ENCODE results near the gene ARF3. TPM values are rescaled to one million over a fixed set of nuclear protein-coding genes. Genes with fewer than 3 reads are reported as not detected.

The ARF3 gene
- total RNA-seq, 1 experiment from 2014 or later: 263 TPM

DNA sequence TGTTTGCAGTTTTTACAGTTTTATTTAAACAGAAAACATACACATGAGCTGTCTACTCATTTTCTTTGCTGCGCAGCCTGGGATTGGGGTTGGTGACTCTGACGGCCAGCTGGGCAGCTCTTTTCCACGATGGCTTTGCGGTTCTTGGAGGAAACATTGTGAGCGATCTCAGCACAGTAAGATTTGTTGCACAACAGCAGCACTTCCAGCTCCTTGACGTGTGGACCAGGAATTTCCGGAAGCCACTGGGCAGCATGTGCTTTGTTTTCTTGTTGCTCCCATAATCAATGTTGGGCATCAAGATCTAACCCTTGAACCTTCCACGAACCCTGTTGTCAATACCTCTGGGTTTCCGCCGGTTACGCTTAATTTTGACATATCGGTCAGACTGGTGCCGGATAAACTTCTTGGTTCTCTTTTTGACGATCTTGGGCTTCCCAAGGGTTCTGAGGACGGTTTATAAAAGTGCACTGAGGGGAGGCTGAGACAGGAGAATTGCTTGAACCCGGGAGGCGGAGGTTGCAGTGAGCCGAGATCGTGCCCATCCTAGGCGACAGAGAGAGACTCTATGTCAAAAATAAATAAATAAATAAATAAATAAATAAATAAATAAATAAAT is 53.8 kb downstream of the ARF3 start:
- H3K4me2 ChIP-seq (ENCODE audit: insufficient read depth, insufficient read length, low read length): no peak overlapping the region
- no peak overlapping the region for H3K4me3 Mint-ChIP-seq

More for the DNA sequence above, 53.8 kb downstream of the ARF3 start:
- no CpG with 5 or more reads among the region's 20 CpGs for WGBS (ENCODE audit: extremely low coverage, insufficient read length, low lambda C conversion rate)
- Histone ChIP-seq H2BK20ac (ENCODE audit: low read depth, low read length, poor library complexity, severe bottlenecking) (no peak overlapping the region), H3T11ph (ENCODE audit: low read length) (no peak overlapping the region), H3K79me2 (ENCODE audit: insufficient read depth, low read length) (no peaks in the 10 kb centered on the region), H2AFZ (ENCODE audit: low read length) (no peak overlapping the region), H3K9me3 (ENCODE audit: control insufficient read depth, low read depth, low read length) (no peaks in the 10 kb centered on the region), H3K56ac (ENCODE audit: insufficient read length, low read depth, low read length) (no peak overlapping the region), H2AK5ac (ENCODE audit: insufficient read length, low read length) (no peak overlapping the region), H3K9ac (ENCODE audit: extremely low read depth, insufficient read length, low read length) (no peak overlapping the region), H2BK12ac (ENCODE audit: insufficient read length, low read depth, low read length) (no peak overlapping the region), H3K14ac (ENCODE audit: insufficient read depth, low read length) (no peak overlapping the region), H4K5ac (ENCODE audit: insufficient read length, low read depth, low read length) (no peak overlapping the region), H3K27ac (ENCODE audit: insufficient read length, low read depth, low read length) (no peak overlapping the region), H2BK120ac (ENCODE audit: low read depth, low read length, poor library complexity, severe bottlenecking) (no peak overlapping the region), H3K23me2 (ENCODE audit: insufficient read length, low read depth, low read length, poor library complexity, severe bottlenecking) (no peaks in the 10 kb centered on the region), H3K4me1 (ENCODE audit: insufficient read depth, low read length) (no peaks in the 10 kb centered on the region), H3K27me3 (ENCODE audit: insufficient read depth, low read length) (no peaks in the 10 kb centered on the region), H4K91ac (ENCODE audit: insufficient read length, low read depth, low read length) (no peak overlapping the region), H4K20me1 (ENCODE audit: control insufficient read depth, insufficient read depth, insufficient read length) (no peaks in the 10 kb centered on the region), H3K23ac (ENCODE audit: insufficient read length, low read depth, low read length) (no peak overlapping the region), H3K4ac (ENCODE audit: low read depth, low read length) (no peak overlapping the region), H4K8ac (replicated peaks; ENCODE audit: insufficient read length, low read depth, low read length) (no peak overlapping the region), H2BK15ac (ENCODE audit: low read depth, low read length) (no peak overlapping the region), H3K79me1 (ENCODE audit: insufficient read depth, low read depth, low read length, poor library complexity, severe bottlenecking) (no peaks in the 10 kb centered on the region), H2BK5ac (ENCODE audit: insufficient read length, low read length) (no peak overlapping the region), H3K18ac (ENCODE audit: insufficient read length, low read depth, low read length) (no peak overlapping the region)
- no peaks in the 10 kb centered on the region; a peak in 1 of 5 replicates for H3K9me3 Mint-ChIP-seq
- 0 out of 4 replicates have a peak, but pooled peaks cover 0 to 4% of the 10 kb centered on the region in 2 experiments for H3K4me1 Mint-ChIP-seq
- no peak overlapping the region for H3K27ac Mint-ChIP-seq
- no peaks in the 10 kb centered on the region for H3K36me3 Mint-ChIP-seq (ENCODE audit: insufficient read depth in 1 of 3, low read depth in 3 of 3)
- TF ChIP-seq, protein P1, sequence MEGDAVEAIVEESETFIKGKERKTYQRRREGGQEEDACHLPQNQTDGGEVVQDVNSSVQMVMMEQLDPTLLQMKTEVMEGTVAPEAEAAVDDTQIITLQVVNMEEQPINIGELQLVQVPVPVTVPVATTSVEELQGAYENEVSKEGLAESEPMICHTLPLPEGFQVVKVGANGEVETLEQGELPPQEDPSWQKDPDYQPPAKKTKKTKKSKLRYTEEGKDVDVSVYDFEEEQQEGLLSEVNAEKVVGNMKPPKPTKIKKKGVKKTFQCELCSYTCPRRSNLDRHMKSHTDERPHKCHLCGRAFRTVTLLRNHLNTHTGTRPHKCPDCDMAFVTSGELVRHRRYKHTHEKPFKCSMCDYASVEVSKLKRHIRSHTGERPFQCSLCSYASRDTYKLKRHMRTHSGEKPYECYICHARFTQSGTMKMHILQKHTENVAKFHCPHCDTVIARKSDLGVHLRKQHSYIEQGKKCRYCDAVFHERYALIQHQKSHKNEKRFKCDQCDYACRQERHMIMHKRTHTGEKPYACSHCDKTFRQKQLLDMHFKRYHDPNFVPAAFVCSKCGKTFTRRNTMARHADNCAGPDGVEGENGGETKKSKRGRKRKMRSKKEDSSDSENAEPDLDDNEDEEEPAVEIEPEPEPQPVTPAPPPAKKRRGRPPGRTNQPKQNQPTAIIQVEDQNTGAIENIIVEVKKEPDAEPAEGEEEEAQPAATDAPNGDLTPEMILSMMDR (conservative IDR thresholded peaks at IDR 0.05): no peak
- DNase-seq: no peak
- peaks cover 27% of the 10 kb centered on the region for H3K27me3 Mint-ChIP-seq (ENCODE audit: low read depth)
